OCI-LY7 (cell line): ENCODE data around the gene SLC4A4. TPM values are rescaled to one million over a fixed set of nuclear protein-coding genes. Genes with fewer than 3 reads are reported as not detected.

Source experiments
- BruUV-seq: library from RNA; stranded (reverse); fragments of 400-500 nt; replicated peaks from 2 replicates; lab custom pipeline; 2021; lab: Mats Ljungman, UMichigan
- CTCF ChIA-PET: fragments of 300-600 bp; sonication (Branson Sonifier 250); formaldehyde crosslinking; loops from one replicate; lab custom pipeline; 2022; ENCODE audit warnings: antibody characterized with exemption; ENCODE audit not compliant: unreplicated experiment; lab: Charles Lee
- POLR2A ChIA-PET: fragments of 300-600 bp; sonication (Branson Sonifier 250); formaldehyde crosslinking; loops from one replicate; lab custom pipeline; 2022; ENCODE audit warnings: antibody characterized with exemption; lab: Charles Lee
- DNase-seq: peaks from one replicate; pipeline ENCODE4 v3.0.0-alpha.2; 2015; ENCODE audit warnings: low spot score
- H2AFZ ChIP-seq: fragments of 200-600 bp; sonication (generic), shearing (Covaris generic); 2 replicates; pipeline ENCODE4 v1.6.1; 2014; ENCODE audit warnings: mild to moderate bottlenecking, antibody characterized with exemption, low read length, moderate library complexity
- H3K27ac ChIP-seq: fragments of 200-600 bp; sonication (generic); 2 replicates; pipeline ENCODE4 v1.5.1; 2014; ENCODE audit warnings: mixed run types, low read depth, mild to moderate bottlenecking, moderate library complexity, low read length, inconsistent platforms; ENCODE audit not compliant: poor library complexity, severe bottlenecking
- H3K36me3 ChIP-seq: fragments of 200-600 bp; sonication (generic); 2 replicates; pipeline ENCODE4 v1.6.1; 2014; ENCODE audit warnings: mild to moderate bottlenecking, antibody characterized with exemption, low read length, moderate library complexity, mixed read lengths; ENCODE audit not compliant: insufficient read depth
- H3K4me1 ChIP-seq: fragments of 200-600 bp; sonication (generic); 2 replicates; pipeline ENCODE4 v1.5.1; 2014; ENCODE audit warnings: mild to moderate bottlenecking, low read length; ENCODE audit not compliant: insufficient read depth, poor library complexity, severe bottlenecking
- H3K4me2 ChIP-seq: fragments of 200-600 bp; sonication (generic); 2 replicates; pipeline ENCODE4 v1.6.1; 2014; ENCODE audit warnings: mild to moderate bottlenecking, low read length
- H3K4me3 ChIP-seq: fragments of 200-600 bp; sonication (generic); 2 replicates; pipeline ENCODE4 v1.5.1; 2014; ENCODE audit warnings: mild to moderate bottlenecking, low read depth, low read length; ENCODE audit not compliant: poor library complexity, severe bottlenecking
- H3K79me2 ChIP-seq: fragments of 200-600 bp; sonication (generic); 2 replicates; pipeline ENCODE4 v1.6.1; 2016; ENCODE audit warnings: low read depth, mild to moderate bottlenecking, low read length, moderate library complexity, mixed read lengths; ENCODE audit not compliant: insufficient read depth
- H3K9me2 ChIP-seq: fragments of 200-600 bp; sonication (generic); 2 replicates; pipeline ENCODE4 v1.6.1; 2016; ENCODE audit warnings: mild to moderate bottlenecking, low read length, mixed read lengths; ENCODE audit not compliant: insufficient read depth
- H3K9me3 ChIP-seq: fragments of 200-600 bp; sonication (generic); 2 replicates; pipeline ENCODE4 v1.6.1; 2014; ENCODE audit warnings: mild to moderate bottlenecking, mixed run types, low read length, mixed read lengths
- H4K20me1 ChIP-seq: fragments of 200-600 bp; sonication (generic); 2 replicates; pipeline ENCODE4 v1.6.1; 2014; ENCODE audit warnings: mild to moderate bottlenecking, antibody characterized with exemption, low read length, moderate library complexity, mixed read lengths; ENCODE audit not compliant: insufficient read depth
- EZH2phosphoT487 ChIP-seq: fragments of 200-600 bp; sonication (generic); IDR thresholded peaks from 2 replicates; pipeline ENCODE4 v1.6.1; 2018; ENCODE audit warnings: low read depth, borderline replicate concordance, mild to moderate bottlenecking, mixed run types, antibody characterized with exemption, low read length, moderate library complexity, mixed read lengths
- intact Hi-C: fragments of 100-400 bp; cut with micrococcal nuclease; formaldehyde crosslinking; loops from one replicate; pipeline ENCODE4 v1.10.0; 2022; ENCODE audit not compliant: unreplicated experiment
- total RNA-seq, 2 experiments: library from RNA; depleted of rRNA in 1 of 2; stranded (reverse); fragments of >200 nt in 1 of 2; shearing (Covaris generic) in 1 of 2; gene quantifications; 2 replicates each; pipeline ENCODE4 v1.2.3, GENCODE V29; 2014 to 2022
- TF ChIP-seq, protein P1 (sequence below): fragments of 200-600 bp; sonication (generic); conservative IDR thresholded peaks from 2 replicates; pipeline ENCODE4 v1.5.1; 2014; ENCODE audit warnings: mild to moderate bottlenecking, antibody characterized with exemption, low read length, moderate library complexity, mixed read lengths

SLC4A4 gene
- total RNA-seq, 2 experiments from 2014 or later: not detected

DNA sequence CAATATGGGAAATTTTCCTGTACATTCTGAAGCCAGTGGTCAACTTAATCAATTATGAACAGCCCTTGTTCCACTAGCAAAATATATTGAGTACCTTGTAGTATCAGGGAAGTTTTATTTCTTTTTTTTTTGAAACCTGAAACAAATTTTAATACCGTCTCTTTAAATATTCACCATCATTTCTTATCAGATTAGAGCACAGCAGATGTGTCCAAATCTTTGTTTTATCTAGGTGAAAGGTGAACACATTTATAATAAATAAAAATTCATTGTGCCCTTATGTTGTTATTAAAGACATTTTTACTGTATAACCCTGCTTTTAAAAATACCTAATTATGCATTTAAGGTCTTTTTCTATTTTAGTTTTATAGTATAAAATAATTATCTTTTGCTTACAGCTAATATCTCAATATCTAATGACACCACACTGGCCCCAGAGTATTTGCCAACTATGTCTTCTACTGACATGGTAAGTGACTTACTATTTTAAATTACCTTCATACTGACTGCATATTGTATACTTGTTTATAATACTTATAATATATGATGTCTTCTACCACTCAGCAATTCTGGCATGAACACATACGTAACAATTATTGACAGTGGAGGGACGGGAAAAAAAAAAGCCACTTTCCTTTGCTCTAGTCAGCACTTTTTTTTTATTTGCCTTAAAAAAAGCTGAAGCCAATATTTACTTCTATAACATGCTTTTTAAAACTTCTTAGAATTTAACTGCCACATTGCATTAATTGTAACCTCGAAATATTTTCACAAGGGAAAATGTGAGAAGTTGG is 147.9 kb downstream of the SLC4A4 start:
- H4K20me1 ChIP-seq: no peaks in the 10 kb centered on the region
- H3K9me3 ChIP-seq: no peaks in the 10 kb centered on the region
- DNase-seq: no peak
- intact Hi-C loops: no loop called here
- TF ChIP-seq, protein P1, sequence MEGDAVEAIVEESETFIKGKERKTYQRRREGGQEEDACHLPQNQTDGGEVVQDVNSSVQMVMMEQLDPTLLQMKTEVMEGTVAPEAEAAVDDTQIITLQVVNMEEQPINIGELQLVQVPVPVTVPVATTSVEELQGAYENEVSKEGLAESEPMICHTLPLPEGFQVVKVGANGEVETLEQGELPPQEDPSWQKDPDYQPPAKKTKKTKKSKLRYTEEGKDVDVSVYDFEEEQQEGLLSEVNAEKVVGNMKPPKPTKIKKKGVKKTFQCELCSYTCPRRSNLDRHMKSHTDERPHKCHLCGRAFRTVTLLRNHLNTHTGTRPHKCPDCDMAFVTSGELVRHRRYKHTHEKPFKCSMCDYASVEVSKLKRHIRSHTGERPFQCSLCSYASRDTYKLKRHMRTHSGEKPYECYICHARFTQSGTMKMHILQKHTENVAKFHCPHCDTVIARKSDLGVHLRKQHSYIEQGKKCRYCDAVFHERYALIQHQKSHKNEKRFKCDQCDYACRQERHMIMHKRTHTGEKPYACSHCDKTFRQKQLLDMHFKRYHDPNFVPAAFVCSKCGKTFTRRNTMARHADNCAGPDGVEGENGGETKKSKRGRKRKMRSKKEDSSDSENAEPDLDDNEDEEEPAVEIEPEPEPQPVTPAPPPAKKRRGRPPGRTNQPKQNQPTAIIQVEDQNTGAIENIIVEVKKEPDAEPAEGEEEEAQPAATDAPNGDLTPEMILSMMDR: no peak
- no peak for TF ChIP-seq EZH2phosphoT487
- no TSS peak for BruUV-seq
- H3K36me3 ChIP-seq: no peaks in the 10 kb centered on the region
- no peak overlapping the region for H3K4me2 ChIP-seq
- POLR2A ChIA-PET: interaction anchor here (0.6 to 1.0 kb wide), 3 partner anchors 51 to 1335 kb away, joined by 3 to 4 read pairs (median 4); no protein-coding TSS in a partner anchor
- H3K4me3 ChIP-seq: no peak overlapping the region
- H3K27ac ChIP-seq: no peak overlapping the region
- CTCF ChIA-PET: no interaction called here
- H2AFZ ChIP-seq: no peak overlapping the region
- H3K79me2 ChIP-seq: no peaks in the 10 kb centered on the region
- no peaks in the 10 kb centered on the region for H3K4me1 ChIP-seq
- no peaks in the 10 kb centered on the region for H3K9me2 ChIP-seq

DNA sequence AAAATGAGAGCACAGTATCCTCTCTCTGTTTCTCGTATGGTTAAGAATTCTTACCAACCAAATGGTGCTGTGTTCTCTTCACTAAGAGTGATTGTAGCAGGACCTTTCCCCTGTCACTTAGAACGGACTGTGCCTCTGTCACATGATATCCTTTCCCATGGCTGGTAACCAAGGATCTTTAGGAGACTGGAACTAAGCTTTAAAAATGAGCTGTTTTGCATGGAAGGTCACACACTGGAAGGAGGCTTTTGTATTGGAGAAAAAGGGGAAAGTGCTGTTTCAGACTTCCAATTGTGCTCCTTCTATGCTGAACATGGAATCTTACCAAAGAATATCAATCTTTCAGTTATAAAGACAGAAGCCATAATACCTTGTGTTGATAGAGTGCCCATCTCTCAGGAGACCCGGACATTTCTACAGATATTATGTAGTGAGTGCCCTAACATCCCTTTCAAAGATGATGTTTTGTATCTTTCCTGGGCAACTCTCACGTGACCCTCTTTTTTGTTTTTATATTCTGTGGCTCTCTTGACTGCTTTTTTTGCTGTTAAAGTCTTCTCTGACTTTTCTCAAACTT is 148.6 kb downstream of the SLC4A4 start:
- H3K9me2 ChIP-seq: no peaks in the 10 kb centered on the region
- no peak overlapping the region for H2AFZ ChIP-seq
- no peaks in the 10 kb centered on the region for H3K4me1 ChIP-seq
- CTCF ChIA-PET: no interaction called here
- TF ChIP-seq EZH2phosphoT487: no peak
- TF ChIP-seq, protein P1: no peak
- intact Hi-C loops: no loop called here
- H3K9me3 ChIP-seq: no peaks in the 10 kb centered on the region
- no peak overlapping the region for H3K4me3 ChIP-seq
- POLR2A ChIA-PET: no interaction called here
- no peaks in the 10 kb centered on the region for H4K20me1 ChIP-seq
- no peaks in the 10 kb centered on the region for H3K79me2 ChIP-seq
- no TSS peak for BruUV-seq
- DNase-seq: no peak
- no peak overlapping the region for H3K4me2 ChIP-seq
- no peak overlapping the region for H3K27ac ChIP-seq
- H3K36me3 ChIP-seq: no peaks in the 10 kb centered on the region

DNA sequence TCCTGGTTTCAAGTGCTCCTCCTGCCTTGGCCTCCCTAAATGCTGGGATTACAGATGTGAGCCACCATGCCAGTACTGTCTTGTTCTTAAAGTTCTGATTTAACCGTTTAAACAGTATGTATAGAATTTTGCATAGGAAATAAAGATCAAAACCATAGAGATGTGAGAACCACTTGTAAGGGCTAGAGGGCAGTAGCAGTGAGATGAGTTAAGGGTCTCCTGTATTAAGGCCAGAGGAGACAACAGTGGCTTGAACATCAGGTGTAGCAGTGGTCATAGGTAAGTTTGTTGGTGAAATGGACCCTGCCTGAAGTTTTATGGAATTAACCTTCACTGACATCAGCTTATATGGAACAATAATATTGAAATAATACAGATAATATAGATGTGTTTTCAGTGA is 155.7 kb downstream of the SLC4A4 start:
- Histone ChIP-seq H3K27ac (no peak overlapping the region), H4K20me1 (no peaks in the 10 kb centered on the region), H3K36me3 (no peaks in the 10 kb centered on the region), H3K9me2 (no peaks in the 10 kb centered on the region), H3K9me3 (no peaks in the 10 kb centered on the region), H3K79me2 (no peaks in the 10 kb centered on the region), H3K4me1 (no peaks in the 10 kb centered on the region), H2AFZ (no peak overlapping the region), H3K4me3 (no peak overlapping the region), H3K4me2 (no peak overlapping the region)
- no peak for TF ChIP-seq EZH2phosphoT487
- TF ChIP-seq, protein P1: peak; percentile 33; the same call in 1 of the 2 replicates
- CTCF ChIA-PET: no interaction called here
- POLR2A ChIA-PET: no interaction called here
- no TSS peak for BruUV-seq
- DNase-seq: no peak
- intact Hi-C loops: no loop called here
